HK-2 (cell line): Measurements from ENCODE around the gene RNF223.
"Not testable (repeated sequence)": the region's sequence is repeated elsewhere in the genome, so short reads cannot be mapped to it uniquely, and the experiment has no call there.

Experiments used
- DNase-seq: peaks from one replicate; pipeline ENCODE4 v3.0.0-alpha.2; 2018; ENCODE audit not compliant: unreplicated experiment

RNF223 gene

GRCh38 chr1:1109743-1110142, 35.6 kb upstream of the RNF223 start:
- DNase-seq = no peak

- no peak for DNase-seq
Measured at GRCh38 chr1:1106510-1107221, 32.6 kb upstream of the RNF223 start.

GRCh38 chr1:1104152-1104551, 30.0 kb upstream of the RNF223 start:
- DNase-seq = not testable (repeated sequence)

GRCh38 chr1:1101503-1101902, 27.4 kb upstream of the RNF223 start:
- no peak for DNase-seq

- no peak for DNase-seq
Measured at GRCh38 chr1:1100296-1100695, 26.2 kb upstream of the RNF223 start.

- no peak for DNase-seq
Measured at GRCh38 chr1:1099506-1100183, 25.5 kb upstream of the RNF223 start.

- no peak for DNase-seq
Measured at GRCh38 chr1:1098681-1099421, 24.7 kb upstream of the RNF223 start.

GRCh38 chr1:1096136-1096535, 22.0 kb upstream of the RNF223 start:
- not testable (repeated sequence) for DNase-seq

- no peak for DNase-seq
Measured at GRCh38 chr1:1094981-1095380, 20.9 kb upstream of the RNF223 start.

GRCh38 chr1:1093610-1093943, 19.5 kb upstream of the RNF223 start:
- no peak for DNase-seq

- DNase-seq = no peak
Measured at GRCh38 chr1:1092894-1093609, 18.9 kb upstream of the RNF223 start.

- no peak for DNase-seq
Measured at GRCh38 chr1:1092149-1092855, 18.2 kb upstream of the RNF223 start.

- no peak for DNase-seq
Measured at GRCh38 chr1:1091344-1092148, 17.4 kb upstream of the RNF223 start.

GRCh38 chr1:1090424-1091343, 16.6 kb upstream of the RNF223 start:
- no peak for DNase-seq

GRCh38 chr1:1089731-1090423, 15.8 kb upstream of the RNF223 start:
- DNase-seq = no peak

- no peak for DNase-seq
Measured at GRCh38 chr1:1088801-1089680, 14.9 kb upstream of the RNF223 start.

- DNase-seq = no peak
Measured at GRCh38 chr1:1088029-1088800, 14.1 kb upstream of the RNF223 start.
